ENCODE data around the gene PSMB3. TPM values are rescaled to one million over a fixed set of nuclear protein-coding genes. Genes with fewer than 3 reads are reported as not detected.

Gene PSMB3
- total RNA-seq, 3 donors from 2014 or later (not counting 1 experiment from before 2014, with no cell fraction given): 102 to 129 (median 118) TPM

DNA sequence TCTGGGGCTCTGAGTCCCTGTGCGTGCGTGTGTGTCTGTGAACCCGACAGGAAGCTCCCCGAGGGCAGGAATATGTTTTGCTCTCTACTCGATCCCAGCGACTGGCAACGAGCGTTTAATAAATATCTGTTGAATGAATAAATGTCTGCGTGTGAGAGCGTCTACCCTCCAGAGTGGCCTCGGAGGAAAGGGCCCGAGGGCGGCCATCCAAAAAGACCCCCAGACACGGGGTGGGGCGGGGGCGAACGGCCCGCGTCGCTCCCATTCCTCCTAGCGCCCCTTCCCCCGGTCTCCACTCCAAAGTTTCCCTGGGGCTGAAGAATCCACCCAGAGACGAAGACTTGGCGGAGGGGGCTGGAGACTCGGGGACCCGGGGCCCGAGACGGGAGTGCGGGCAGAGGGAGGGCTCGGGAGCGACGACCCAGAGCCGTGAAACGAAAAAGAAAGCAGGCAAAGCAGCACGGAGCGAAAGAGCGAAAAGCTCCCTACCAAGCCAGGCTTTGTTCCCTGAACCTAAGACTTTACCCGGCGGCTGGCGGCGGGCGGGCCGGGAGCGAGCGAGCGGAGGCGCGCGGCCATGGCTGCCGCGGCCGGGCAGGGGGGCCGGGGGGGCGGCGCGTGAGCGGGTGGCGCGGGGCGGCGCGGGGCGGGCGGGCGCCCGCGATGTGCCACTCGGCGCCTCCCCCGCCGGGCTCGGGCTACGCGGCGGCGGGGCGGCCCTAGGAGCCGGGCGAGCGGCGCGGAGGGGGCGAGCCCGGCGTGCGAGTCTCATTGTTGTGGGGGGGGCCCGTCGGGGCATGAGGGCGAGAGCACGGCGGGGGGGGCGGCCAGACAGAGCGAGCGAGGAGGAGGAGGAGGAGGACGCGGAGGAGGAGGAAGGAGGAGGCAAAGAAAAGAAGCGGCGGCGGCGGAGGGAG is 47.7 kb upstream of the PSMB3 start, which contains the start of gene MLLT6:
MLLT6 (plus strand) TSS at position 668 of the 917 bp plus-strand sequence. CDS start 360 bp downstream, outside the sequence.
- Mint-ChIP-seq H3K27me3 (ENCODE audit: low read depth in 2 of 2) (no peaks in the 10 kb centered on the region), H3K4me3 (peak within 1 kb of the TSS; percentile 98), H3K36me3 (peaks cover 6% of the 10 kb centered on the region), H3K9me3 (no peaks in the 10 kb centered on the region), H3K27ac (peak within 1 kb of the TSS; percentile 98 to 100), H3K4me1 (peaks cover 56 to 83% of the 10 kb centered on the region in 2 donors)
- H3K4me3 ChIP-seq (ENCODE audit: low read length): peak within 1 kb of the TSS; percentile 77
- TF ChIP-seq, protein P1, sequence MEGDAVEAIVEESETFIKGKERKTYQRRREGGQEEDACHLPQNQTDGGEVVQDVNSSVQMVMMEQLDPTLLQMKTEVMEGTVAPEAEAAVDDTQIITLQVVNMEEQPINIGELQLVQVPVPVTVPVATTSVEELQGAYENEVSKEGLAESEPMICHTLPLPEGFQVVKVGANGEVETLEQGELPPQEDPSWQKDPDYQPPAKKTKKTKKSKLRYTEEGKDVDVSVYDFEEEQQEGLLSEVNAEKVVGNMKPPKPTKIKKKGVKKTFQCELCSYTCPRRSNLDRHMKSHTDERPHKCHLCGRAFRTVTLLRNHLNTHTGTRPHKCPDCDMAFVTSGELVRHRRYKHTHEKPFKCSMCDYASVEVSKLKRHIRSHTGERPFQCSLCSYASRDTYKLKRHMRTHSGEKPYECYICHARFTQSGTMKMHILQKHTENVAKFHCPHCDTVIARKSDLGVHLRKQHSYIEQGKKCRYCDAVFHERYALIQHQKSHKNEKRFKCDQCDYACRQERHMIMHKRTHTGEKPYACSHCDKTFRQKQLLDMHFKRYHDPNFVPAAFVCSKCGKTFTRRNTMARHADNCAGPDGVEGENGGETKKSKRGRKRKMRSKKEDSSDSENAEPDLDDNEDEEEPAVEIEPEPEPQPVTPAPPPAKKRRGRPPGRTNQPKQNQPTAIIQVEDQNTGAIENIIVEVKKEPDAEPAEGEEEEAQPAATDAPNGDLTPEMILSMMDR (IDR thresholded peaks at IDR 0.05): no peak
- H3K27me3 ChIP-seq (ENCODE audit: control insufficient read depth, insufficient read depth, low read length): no peaks in the 10 kb centered on the region
- peaks cover 23% of the 10 kb centered on the region for H3K36me3 ChIP-seq (ENCODE audit: control insufficient read depth, insufficient read depth, low read length)
- no peaks in the 10 kb centered on the region for H3K9me3 ChIP-seq (ENCODE audit: control insufficient read depth, insufficient read depth, low read length)
- intact Hi-C loops (cut with micrococcal nuclease): loop anchor here (5.0 to 10.0 kb wide), 2 partner anchors 50 to 167 kb away; partner anchors contain the start of genes LASP1 and PSMB3
- peaks cover 74% of the 10 kb centered on the region for H3K4me1 ChIP-seq (ENCODE audit: control insufficient read depth, insufficient read depth, low read length)
- H3K27ac ChIP-seq (ENCODE audit: low read length): peak within 1 kb of the TSS; percentile 95
- ATAC-seq: peak; percentile 27 to 61 (median 51)
- DNase-seq: peak; percentile 76 to 91
- WGBS (ENCODE audit: insufficient coverage): under 1% methylated on average over 93 of the region's 100 CpGs

DNA sequence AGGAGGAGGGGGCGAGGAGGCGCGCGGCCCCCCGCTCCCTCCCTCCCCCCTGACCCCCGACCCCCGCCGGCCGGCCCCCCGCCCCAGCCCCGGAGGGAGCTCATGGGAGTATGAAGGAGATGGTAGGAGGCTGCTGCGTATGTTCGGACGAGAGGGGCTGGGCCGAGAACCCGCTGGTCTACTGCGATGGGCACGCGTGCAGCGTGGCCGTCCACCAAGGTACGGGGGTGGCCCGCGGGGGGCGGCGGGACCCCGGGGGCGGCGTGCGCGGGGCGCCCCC is 47.1 kb upstream of the PSMB3 start:
- Mint-ChIP-seq H3K4me3 (peak overlapping the region; percentile 98), H3K27me3 (ENCODE audit: low read depth in 2 of 2) (no peaks in the 10 kb centered on the region), H3K4me1 (peaks cover 62 to 83% of the 10 kb centered on the region in 2 donors), H3K27ac (peak overlapping the region in 1 of 2 donors; percentile 100), H3K9me3 (no peaks in the 10 kb centered on the region), H3K36me3 (peaks cover 8% of the 10 kb centered on the region)
- Histone ChIP-seq H3K4me1 (ENCODE audit: control insufficient read depth, insufficient read depth, low read length) (peaks cover 78% of the 10 kb centered on the region), H3K4me3 (ENCODE audit: low read length) (peak overlapping the region; percentile 74), H3K9me3 (ENCODE audit: control insufficient read depth, insufficient read depth, low read length) (no peaks in the 10 kb centered on the region), H3K27me3 (ENCODE audit: control insufficient read depth, insufficient read depth, low read length) (no peaks in the 10 kb centered on the region), H3K36me3 (ENCODE audit: control insufficient read depth, insufficient read depth, low read length) (peaks cover 29% of the 10 kb centered on the region), H3K27ac (ENCODE audit: low read length) (no peak overlapping the region)
- TF ChIP-seq, protein P1 (IDR thresholded peaks at IDR 0.05): no peak
- DNase-seq: peak in 1 of 2 donors; percentile 46
- intact Hi-C loops (cut with micrococcal nuclease): loop anchor here (10.0 kb wide), 1 partner anchor 49 kb away; the partner anchor contains the start of gene PSMB3
- 0% methylated on average over 13 of the region's 32 CpGs for WGBS (ENCODE audit: insufficient coverage)
- peak in 1 of 3 donors; percentile 1 for ATAC-seq

DNA sequence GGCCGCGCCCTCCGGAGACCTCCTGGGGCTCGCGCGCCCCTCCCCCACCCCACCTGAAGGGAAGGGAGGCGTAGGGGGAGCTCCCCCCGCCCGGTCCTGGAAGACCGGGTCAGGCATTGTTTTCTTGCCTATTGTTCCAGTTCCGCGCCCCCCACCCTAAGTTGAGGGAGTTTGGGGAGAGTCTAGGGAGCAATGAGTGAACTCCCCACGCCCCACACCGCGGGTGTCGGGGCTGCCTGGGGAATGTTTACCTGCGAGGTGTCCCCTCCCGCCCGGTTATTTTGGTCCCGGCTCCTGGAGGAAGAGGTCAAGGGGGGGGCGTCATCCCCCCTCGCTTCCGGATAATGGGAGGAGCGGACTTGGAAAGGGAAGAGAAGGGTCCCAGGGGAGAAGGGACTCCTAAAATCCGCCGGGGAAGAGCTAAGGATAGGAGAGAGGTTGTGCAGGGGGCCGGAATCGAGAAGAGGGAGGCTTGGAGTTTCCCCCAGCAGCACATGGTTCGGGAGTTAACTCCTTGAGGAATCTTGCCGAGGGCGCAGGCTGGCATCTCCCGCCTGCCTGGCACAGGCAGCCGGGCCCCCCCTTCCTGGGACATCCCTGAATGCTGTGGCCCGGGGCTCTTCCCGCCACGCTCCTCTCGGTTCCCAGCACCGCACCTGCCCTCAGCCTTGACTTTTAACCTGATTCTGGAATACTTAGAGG is 46.6 kb upstream of the PSMB3 start:
- H3K9me3 Mint-ChIP-seq: no peaks in the 10 kb centered on the region

More for the DNA sequence above, 46.6 kb upstream of the PSMB3 start:
- Histone ChIP-seq H3K36me3 (ENCODE audit: control insufficient read depth, insufficient read depth, low read length) (peaks cover 33% of the 10 kb centered on the region), H3K4me3 (ENCODE audit: low read length) (peak overlapping the region; percentile 74), H3K9me3 (ENCODE audit: control insufficient read depth, insufficient read depth, low read length) (no peaks in the 10 kb centered on the region), H3K27me3 (ENCODE audit: control insufficient read depth, insufficient read depth, low read length) (no peaks in the 10 kb centered on the region), H3K27ac (ENCODE audit: low read length) (peak overlapping the region; percentile 49), H3K4me1 (ENCODE audit: control insufficient read depth, insufficient read depth, low read length) (peaks cover 76% of the 10 kb centered on the region)
- peak overlapping the region; percentile 98 for H3K4me3 Mint-ChIP-seq
- TF ChIP-seq, protein P1 (IDR thresholded peaks at IDR 0.05): no peak
- intact Hi-C loops (cut with micrococcal nuclease): loop anchor here (10.0 kb wide), 1 partner anchor 49 kb away; the partner anchor contains the start of gene PSMB3
- WGBS (ENCODE audit: insufficient coverage): under 1% methylated on average over 34 of the region's 38 CpGs
- DNase-seq: peak in 1 of 2 donors; percentile 55
- ATAC-seq: no peak
- no peaks in the 10 kb centered on the region for H3K27me3 Mint-ChIP-seq (ENCODE audit: low read depth in 2 of 2)
- peak overlapping the region; percentile 88 to 100 for H3K27ac Mint-ChIP-seq
- H3K36me3 Mint-ChIP-seq: peaks cover 8% of the 10 kb centered on the region
- H3K4me1 Mint-ChIP-seq: peaks cover 67 to 87% of the 10 kb centered on the region in 2 donors

Measured in natural killer cell (primary cell).